BJ (cell line): ENCODE measurements around the gene PIK3R1. TPM values are rescaled to one million over a fixed set of nuclear protein-coding genes. Genes with fewer than 3 reads are reported as not detected.
A peak's percentile ranks its signal among the peaks of the same experiment; 100 is the strongest.

Experiments
- CTCF ChIA-PET: fragments of 350-600 bp; formaldehyde crosslinking; extraction: SDS; loops from one replicate; lab custom pipeline; 2021; ENCODE audit warnings: antibody characterized with exemption, inconsistent platforms; lab: Yijun Ruan, JAX
- POLR2A ChIA-PET: fragments of 300-600 bp; sonication (Branson Sonifier 250); formaldehyde crosslinking; extraction: SDS; loops from one replicate; lab custom pipeline; 2021; ENCODE audit warnings: antibody characterized with exemption; lab: Charles Lee
- DNase-seq: peaks from one replicate; pipeline ENCODE4 v3.0.0-alpha.2; 2011; ENCODE audit warnings: low read depth
- H3K27me3 ChIP-seq: 2 replicates; pipeline ENCODE4 v1.6.0; 2011; ENCODE audit warnings: low read length; ENCODE audit not compliant: control insufficient read depth, insufficient read depth
- H3K36me3 ChIP-seq: 2 replicates; pipeline ENCODE4 v1.5.1; 2011; ENCODE audit warnings: low read length; ENCODE audit not compliant: control insufficient read depth, insufficient read depth
- H3K4me3 ChIP-seq: 2 replicates; pipeline ENCODE4 v1.5.1; 2011; ENCODE audit warnings: low read depth, mild to moderate bottlenecking, control low read depth, low read length
- polyA plus RNA-seq: library from polyadenylated mRNA; depleted of rRNA; stranded (reverse); fragments of >200 nt; gene quantifications from 2 replicates; pipeline ENCODE4 v1.2.3, GENCODE V29; 2011
- TF ChIP-seq, protein P1 (sequence below): IDR thresholded peaks from 2 replicates; pipeline ENCODE4 v1.5.1; 2011; ENCODE audit warnings: low read depth, mild to moderate bottlenecking, control low read depth, inconsistent platforms, low read length, moderate library complexity; ENCODE audit not compliant: insufficient read depth

The PIK3R1 gene
- polyA plus RNA-seq, 1 experiment: 11.8 TPM

DNA sequence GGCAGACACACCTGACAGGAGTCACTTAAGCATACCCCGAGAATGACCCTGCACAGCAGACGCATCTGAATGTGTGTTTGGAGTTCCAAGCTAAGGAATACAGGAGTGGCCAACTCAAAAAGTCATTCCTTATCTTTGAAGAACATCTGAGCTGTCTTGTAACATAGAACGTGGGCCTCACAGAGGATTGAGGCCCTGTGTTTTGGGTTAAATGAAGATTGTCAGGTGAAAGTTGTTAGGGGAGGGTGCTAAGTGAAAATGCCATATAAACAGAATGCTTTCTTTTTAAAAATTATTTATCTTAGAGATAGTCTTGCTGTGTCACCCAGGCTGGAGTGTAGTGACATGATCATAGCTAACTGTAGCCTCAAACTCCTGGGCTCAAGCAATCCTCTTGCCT, 100.9 kb downstream of the PIK3R1 start:
- DNase-seq: no peak
- CTCF ChIA-PET: interaction anchor here (1.3 kb wide), 1 partner anchor 17 kb away, joined by 3 read pairs; no protein-coding TSS in a partner anchor
- H3K27me3 ChIP-seq: no peaks in the 10 kb centered on the region
- no peaks in the 10 kb centered on the region for H3K36me3 ChIP-seq
- H3K4me3 ChIP-seq: no peak overlapping the region
- POLR2A ChIA-PET: no interaction called here
- TF ChIP-seq, protein P1, sequence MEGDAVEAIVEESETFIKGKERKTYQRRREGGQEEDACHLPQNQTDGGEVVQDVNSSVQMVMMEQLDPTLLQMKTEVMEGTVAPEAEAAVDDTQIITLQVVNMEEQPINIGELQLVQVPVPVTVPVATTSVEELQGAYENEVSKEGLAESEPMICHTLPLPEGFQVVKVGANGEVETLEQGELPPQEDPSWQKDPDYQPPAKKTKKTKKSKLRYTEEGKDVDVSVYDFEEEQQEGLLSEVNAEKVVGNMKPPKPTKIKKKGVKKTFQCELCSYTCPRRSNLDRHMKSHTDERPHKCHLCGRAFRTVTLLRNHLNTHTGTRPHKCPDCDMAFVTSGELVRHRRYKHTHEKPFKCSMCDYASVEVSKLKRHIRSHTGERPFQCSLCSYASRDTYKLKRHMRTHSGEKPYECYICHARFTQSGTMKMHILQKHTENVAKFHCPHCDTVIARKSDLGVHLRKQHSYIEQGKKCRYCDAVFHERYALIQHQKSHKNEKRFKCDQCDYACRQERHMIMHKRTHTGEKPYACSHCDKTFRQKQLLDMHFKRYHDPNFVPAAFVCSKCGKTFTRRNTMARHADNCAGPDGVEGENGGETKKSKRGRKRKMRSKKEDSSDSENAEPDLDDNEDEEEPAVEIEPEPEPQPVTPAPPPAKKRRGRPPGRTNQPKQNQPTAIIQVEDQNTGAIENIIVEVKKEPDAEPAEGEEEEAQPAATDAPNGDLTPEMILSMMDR: no peak

DNA sequence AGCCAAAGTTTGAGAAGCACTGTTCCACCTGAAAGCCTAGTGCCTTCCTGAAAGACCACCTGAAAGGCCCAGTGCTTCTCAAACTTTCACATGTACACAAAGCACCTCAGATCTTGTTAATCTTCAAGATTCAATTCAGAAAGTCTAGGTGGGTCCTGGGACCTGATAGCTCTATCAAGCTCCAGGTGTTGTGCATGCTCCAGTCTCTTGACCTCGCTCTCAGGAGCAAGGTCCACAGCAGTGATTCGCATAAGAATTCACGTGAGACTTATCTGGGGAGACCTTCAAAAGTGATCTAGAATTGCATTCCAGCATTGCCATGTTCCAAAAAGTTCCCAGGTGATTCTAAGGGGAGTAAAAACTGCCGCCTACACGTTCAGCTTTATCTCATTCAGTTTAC, 102.1 kb downstream of the PIK3R1 start:
- ChIA-PET POLR2A (no interaction called here), CTCF (interaction anchor here (0.9 to 1.1 kb wide), 2 partner anchors 19 to 25 kb away, joined by 3 to 4 read pairs; no protein-coding TSS in a partner anchor)
- no peaks in the 10 kb centered on the region for H3K27me3 ChIP-seq
- no peak for DNase-seq
- H3K36me3 ChIP-seq: no peaks in the 10 kb centered on the region
- TF ChIP-seq, protein P1: no peak
- H3K4me3 ChIP-seq: no peak overlapping the region

DNA sequence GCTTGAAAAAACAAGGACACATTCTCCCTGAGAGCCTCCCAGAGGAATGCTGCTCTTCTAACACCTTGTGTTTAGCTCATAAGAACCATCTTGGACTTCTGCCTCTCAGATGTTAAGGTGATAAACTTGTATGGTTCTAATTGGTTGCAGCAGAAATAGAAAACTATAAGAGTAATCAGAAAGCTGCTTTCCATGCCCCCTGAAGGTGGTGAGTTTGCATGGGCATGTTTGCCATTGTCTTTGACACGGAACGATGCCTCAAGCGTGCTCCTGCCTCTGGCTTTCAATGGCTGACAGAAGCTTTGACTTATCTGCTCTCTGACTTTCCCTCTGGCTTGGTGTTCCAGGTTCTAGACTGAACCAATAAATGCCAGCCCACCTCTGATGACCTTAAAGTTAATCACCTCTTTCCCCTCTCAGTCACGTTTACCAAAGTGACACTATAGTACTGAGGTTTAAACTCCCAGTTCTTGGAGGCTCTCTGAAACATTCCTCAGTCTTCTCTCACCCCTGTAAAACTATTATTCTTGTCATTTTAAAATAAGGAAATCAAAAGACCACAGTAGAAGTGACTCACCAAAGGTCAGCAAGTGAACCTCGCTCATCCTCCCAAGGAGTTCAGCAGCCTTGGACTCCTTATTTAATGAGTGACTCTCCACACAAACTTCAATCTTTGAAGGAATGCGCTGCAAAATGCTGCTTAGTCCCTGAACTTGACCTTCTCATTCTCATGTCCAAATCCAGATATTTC, 103.6 kb downstream of the PIK3R1 start:
- H3K36me3 ChIP-seq: no peaks in the 10 kb centered on the region

GRCh38 chr5:68319706-68320412, 104.3 kb downstream of the PIK3R1 start:
- CTCF ChIA-PET: no interaction called here
- Histone ChIP-seq H3K36me3 (no peaks in the 10 kb centered on the region), H3K4me3 (no peak overlapping the region), H3K27me3 (no peaks in the 10 kb centered on the region)
- TF ChIP-seq, protein P1: no peak
- POLR2A ChIA-PET: no interaction called here
- no peak for DNase-seq

More for the DNA sequence above, 103.6 kb downstream of the PIK3R1 start:
- ChIA-PET CTCF (interaction anchor here (0.6 to 1.1 kb wide), 2 partner anchors 27 to 59 kb away, joined by 3 read pairs; no protein-coding TSS in a partner anchor), POLR2A (interaction anchor here (0.6 kb wide), 1 partner anchor 114 kb away, joined by 3 read pairs; no protein-coding TSS in a partner anchor)
- Histone ChIP-seq H3K4me3 (no peak overlapping the region), H3K27me3 (no peaks in the 10 kb centered on the region)
- peak; percentile 71 for DNase-seq
- TF ChIP-seq, protein P1: no peak

- POLR2A ChIA-PET: no interaction called here
- H3K36me3 ChIP-seq: no peaks in the 10 kb centered on the region
- CTCF ChIA-PET: no interaction called here
- TF ChIP-seq, protein P1: no peak
- H3K27me3 ChIP-seq: no peaks in the 10 kb centered on the region
- no peak for DNase-seq
- H3K4me3 ChIP-seq: no peak overlapping the region
These were observed 104.9 kb downstream of the PIK3R1 start for GRCh38 chr5:68320413-68320986.
